ENCODE results near the gene B3GAT2. TPM values are rescaled to one million over a fixed set of nuclear protein-coding genes. Genes with fewer than 3 reads are reported as not detected.

B3GAT2 gene
- total and polyA plus RNA-seq, 2 of the 13 experiments (the other 11 are each of a cell fraction or from before 2014, with no cell fraction given) = 0.01 to 0.02 TPM

GRCh38 chr6:70857387-70858077 is 99.3 kb downstream of the B3GAT2 start:
- no peaks in the 10 kb centered on the region for H3K27me3 ChIP-seq (ENCODE audit: control insufficient read depth in 1 of 2, insufficient read depth in 2 of 2, low read length in 2 of 2)
- no peak overlapping the region for H3K4me3 ChIP-seq (replicated peaks in 1 of 3; ENCODE audit: insufficient read depth in 1 of 3, low read depth in 2 of 3, low read length in 3 of 3)
- H3K4me1 ChIP-seq (ENCODE audit: insufficient read depth, low read length) = peaks cover 14% of the 10 kb centered on the region
- H3K36me3 ChIP-seq (replicated peaks in 1 of 2; ENCODE audit: control insufficient read depth in 1 of 2, insufficient read depth in 2 of 2, low read length in 2 of 2) = peaks cover 3 to 24% of the 10 kb centered on the region in 2 experiments; a peak in 3 of 5 replicates
- no peak overlapping the region for H3K27ac ChIP-seq (ENCODE audit: extremely low read length, insufficient read depth, low read length)
- no peak overlapping the region for H3K9ac ChIP-seq (ENCODE audit: insufficient read depth, low read depth, low read length)
- peaks cover 2% of the 10 kb centered on the region; the same call in 1 of the 2 replicates for H4K20me1 ChIP-seq (ENCODE audit: insufficient read depth, low read length)
- 95% methylated on average over 5 of the region's 5 CpGs for WGBS (ENCODE audit: low lambda C conversion rate)
- BruUV-seq (replicated peaks) = no TSS peak
- ChIA-PET CTCF (ENCODE audit: low intra/inter-chr PET ratio, low total read pairs) (no interaction called here), POLR2A (no interaction called here)
- TF ChIP-seq HDAC2 (CRISPR knock-in tag; IDR thresholded peaks at IDR 0.05) (no peak), ZNF275 (CRISPR knock-in tag; IDR thresholded peaks at IDR 0.05; ENCODE audit: borderline replicate concordance) (no peak)
- ATAC-seq (no peak), DNase-seq (ENCODE audit: low spot score) (no peak), FAIRE-seq (no peak)
- in situ Hi-C loops (cut with HindIII; ENCODE audit: extremely low pct_ligation_motif_present, low pct_unique_long_range_greater_than_20kb) = no loop called here
- intact Hi-C loops (cut with micrococcal nuclease; ENCODE audit: unreplicated experiment) = no loop called here
- no peaks in the 10 kb centered on the region for H3K79me2 ChIP-seq (ENCODE audit: insufficient read depth, low read length)
- no peak overlapping the region for H3K4me2 ChIP-seq (ENCODE audit: low read depth, low read length)
- H3K9me3 ChIP-seq (ENCODE audit: low read length) = no peaks in the 10 kb centered on the region
- no peak overlapping the region for H2AFZ ChIP-seq (ENCODE audit: low read length)

DNA sequence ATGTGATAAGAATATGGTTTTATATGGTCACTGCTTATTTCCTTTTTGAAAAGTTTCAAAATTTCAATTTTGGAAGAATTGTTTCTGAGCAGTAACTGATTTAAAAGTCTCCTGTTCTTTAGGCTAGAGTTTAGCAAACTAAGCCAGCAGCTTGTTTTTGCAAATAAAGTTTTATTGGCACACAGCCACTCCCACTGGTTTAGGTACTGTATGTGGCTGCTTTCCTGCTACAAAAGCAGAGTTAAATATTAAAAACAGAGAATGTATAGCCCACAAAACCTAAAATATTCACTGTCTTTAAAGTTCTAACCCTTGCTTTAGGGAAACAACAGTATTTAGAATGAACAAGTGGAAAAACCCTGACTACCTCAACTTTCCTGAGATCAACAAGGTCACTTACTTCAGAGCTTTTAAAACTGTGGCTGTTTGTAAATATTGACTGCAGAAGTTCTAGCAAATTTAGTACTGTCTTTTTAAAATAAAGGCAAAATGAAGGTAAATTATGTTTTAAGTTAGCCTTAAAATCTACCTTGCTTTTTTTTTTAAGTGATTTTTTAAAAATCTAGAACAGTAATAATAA is 104.1 kb downstream of the B3GAT2 start:
- Histone ChIP-seq H2AFZ (ENCODE audit: low read length) (no peak overlapping the region), H3K27me3 (ENCODE audit: control insufficient read depth in 1 of 2, insufficient read depth in 2 of 2, low read length in 2 of 2) (no peaks in the 10 kb centered on the region), H3K9ac (ENCODE audit: insufficient read depth, low read depth, low read length) (no peak overlapping the region), H3K4me1 (ENCODE audit: insufficient read depth, low read length) (peaks cover 52% of the 10 kb centered on the region), H3K27ac (ENCODE audit: extremely low read length, insufficient read depth, low read length) (peak overlapping the region; percentile 61), H3K9me3 (ENCODE audit: low read length) (no peaks in the 10 kb centered on the region), H3K4me3 (replicated peaks in 1 of 3; ENCODE audit: insufficient read depth in 1 of 3, low read depth in 2 of 3, low read length in 3 of 3) (no peak overlapping the region), H4K20me1 (ENCODE audit: insufficient read depth, low read length) (no peaks in the 10 kb centered on the region), H3K4me2 (ENCODE audit: low read depth, low read length) (peak overlapping the region; percentile 13; the same call in 1 of the 2 replicates), H3K79me2 (ENCODE audit: insufficient read depth, low read length) (no peaks in the 10 kb centered on the region), H3K36me3 (replicated peaks in 1 of 2; ENCODE audit: control insufficient read depth in 1 of 2, insufficient read depth in 2 of 2, low read length in 2 of 2) (0 out of 5 replicates have a peak, but pooled peaks cover 0 to 4% of the 10 kb centered on the region in 2 experiments)
- no TSS peak for BruUV-seq (replicated peaks)
- intact Hi-C loops (cut with micrococcal nuclease; ENCODE audit: unreplicated experiment) (loop anchor here (2.0 kb wide), 1 partner anchor 14 kb away; no protein-coding TSS in a partner anchor), in situ Hi-C loops (cut with HindIII; ENCODE audit: extremely low pct_ligation_motif_present, low pct_unique_long_range_greater_than_20kb) (no loop called here)
- POLR2A ChIA-PET = no interaction called here
- CTCF ChIA-PET (ENCODE audit: low intra/inter-chr PET ratio, low total read pairs) = no interaction called here
- peak; percentile 55; the same call in 1 of the 3 replicates for ATAC-seq
- FAIRE-seq = no peak
- DNase-seq (ENCODE audit: low spot score) = peak; percentile 23
- TF ChIP-seq TARDBP (CRISPR knock-in tag; IDR thresholded peaks at IDR 0.05) = peak; percentile 26; the same call in 1 of the 2 replicates
- TF ChIP-seq ZSCAN20 (CRISPR knock-in tag; IDR thresholded peaks at IDR 0.05; ENCODE audit: borderline replicate concordance) = no peak
- TF ChIP-seq ZNF101 (CRISPR knock-in tag; IDR thresholded peaks at IDR 0.05; ENCODE audit: borderline replicate concordance, low read depth) = no peak
- peak; percentile 71 for TF ChIP-seq POGZ (CRISPR knock-in tag; IDR thresholded peaks at IDR 0.05)
- peak; percentile 14; the same call in 1 of the 2 replicates for TF ChIP-seq FOXJ3 (CRISPR knock-in tag; IDR thresholded peaks at IDR 0.05; ENCODE audit: borderline replicate concordance)
- TF ChIP-seq NR2F6 (IDR thresholded peaks at IDR 0.05) = 0 out of 2 replicates have a peak, but pooled peaks have one; percentile 22
- no peak for TF ChIP-seq NR2F6 (CRISPR knock-in tag; IDR thresholded peaks at IDR 0.05)
- TF ChIP-seq ELF3 (CRISPR knock-in tag; IDR thresholded peaks at IDR 0.05) = peak; percentile 34; the same call in 1 of the 2 replicates
- peak; percentile 36; the same call in 1 of the 2 replicates for TF ChIP-seq CHD4 (IDR thresholded peaks at IDR 0.05; ENCODE audit: borderline replicate concordance, low read length)
- TF ChIP-seq RAD51 (IDR thresholded peaks at IDR 0.05; ENCODE audit: borderline replicate concordance) = no peak
- TF ChIP-seq ZNF235 (CRISPR knock-in tag; IDR thresholded peaks at IDR 0.05; ENCODE audit: borderline replicate concordance) = no peak
- no peak for TF ChIP-seq SOX6 (IDR thresholded peaks at IDR 0.05)
- peak; percentile 11; the same call in 1 of the 2 replicates for TF ChIP-seq SOX6 (CRISPR knock-in tag; IDR thresholded peaks at IDR 0.05)

Measured in HepG2 (cell line).